Erythroblast (primary cell): ENCODE measurements around the gene FAAP20.

Experiments used
- GATA1 ChIP-seq: IDR thresholded peaks from 2 replicates; pipeline ENCODE4 v1.6.1; 2011; ENCODE audit warnings: low read depth, mild to moderate bottlenecking, control low read depth, low read length, moderate library complexity
- POLR2A ChIP-seq: IDR thresholded peaks from 2 replicates; pipeline ENCODE4 v1.6.1; 2011; ENCODE audit warnings: mild to moderate bottlenecking, low read length

DNA sequence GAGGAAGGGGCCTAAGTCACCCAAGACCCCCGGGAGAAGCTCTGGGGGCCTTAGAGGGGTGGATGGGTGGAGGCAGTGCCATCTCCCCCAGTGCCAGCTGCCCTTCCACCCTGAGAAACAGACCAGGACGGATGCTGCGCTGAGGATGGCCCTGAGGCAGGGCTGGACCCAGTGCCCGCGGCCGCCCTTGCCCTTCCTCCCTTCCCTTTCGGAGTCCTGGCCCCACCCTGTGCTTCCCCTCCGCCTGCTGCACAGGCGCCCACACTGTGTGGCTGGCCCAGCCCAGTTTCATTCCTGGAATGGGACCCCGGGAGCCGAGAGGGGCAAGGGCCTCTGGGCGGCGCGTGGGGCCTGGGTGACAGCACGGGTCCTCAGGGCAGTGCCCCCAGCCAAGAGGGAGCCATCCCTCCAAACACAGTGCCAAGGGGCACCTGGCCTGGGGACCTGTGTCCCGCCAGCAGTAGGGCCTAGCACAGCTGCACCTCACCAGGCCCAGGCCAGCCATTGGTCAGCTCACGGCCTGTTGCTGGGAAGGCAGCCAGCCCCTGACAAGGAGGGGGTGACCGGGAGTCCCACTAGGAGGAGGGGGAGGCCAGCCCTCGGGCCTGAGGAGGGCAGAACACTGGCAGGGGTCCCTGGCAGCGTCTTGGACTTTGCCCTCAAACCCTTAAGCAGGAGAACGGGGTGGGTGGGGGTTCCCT, 20.1 kb upstream of the FAAP20 start:
- no peak for TF ChIP-seq POLR2A
- no peak for TF ChIP-seq GATA1
